SKM-1 treated with dmso at 0.1 percent for 144 hours (cell line): ENCODE data around the gene TMEM260.

Experiments used
- DNase-seq: peaks from one replicate; lab custom pipeline; 2025; ENCODE audit not compliant: unreplicated experiment; lab: John Stamatoyannopoulos, UW

Gene TMEM260

GRCh38 chr14:56579345-56580220 lies at the start of gene TMEM260:
Gene TMEM260, plus strand, starts transcription at chr14:56579798. Its CDS starts 117 bp downstream, at chr14:56579915.
- DNase-seq, result peak; percentile 42

GRCh38 chr14:56532546-56532945 lies 47.1 kb upstream of the TMEM260 start:
- DNase-seq, result no peak

DNA sequence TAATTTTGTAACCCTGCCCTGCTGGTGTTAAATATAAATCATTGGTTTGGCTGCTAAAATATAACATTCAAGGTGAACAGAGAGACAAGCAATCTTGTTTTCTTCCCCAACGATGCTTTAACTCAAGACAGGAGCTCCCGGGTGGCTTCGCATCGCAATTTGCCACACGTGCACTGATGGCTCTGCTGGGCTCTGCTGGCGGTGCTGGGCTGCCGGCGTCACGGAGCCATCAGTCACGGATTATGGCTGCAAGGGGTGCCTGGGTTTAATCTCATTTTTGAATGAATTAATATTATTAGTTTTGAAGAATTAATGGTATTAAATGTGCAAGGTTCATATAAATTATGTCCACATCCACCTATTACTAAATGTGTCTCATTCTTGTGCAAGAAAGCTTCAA lies 44.9 kb upstream of the TMEM260 start:
- no peak for DNase-seq

- no peak for DNase-seq
Measured at GRCh38 chr14:56539862-56540261, 39.7 kb upstream of the TMEM260 start.

DNA sequence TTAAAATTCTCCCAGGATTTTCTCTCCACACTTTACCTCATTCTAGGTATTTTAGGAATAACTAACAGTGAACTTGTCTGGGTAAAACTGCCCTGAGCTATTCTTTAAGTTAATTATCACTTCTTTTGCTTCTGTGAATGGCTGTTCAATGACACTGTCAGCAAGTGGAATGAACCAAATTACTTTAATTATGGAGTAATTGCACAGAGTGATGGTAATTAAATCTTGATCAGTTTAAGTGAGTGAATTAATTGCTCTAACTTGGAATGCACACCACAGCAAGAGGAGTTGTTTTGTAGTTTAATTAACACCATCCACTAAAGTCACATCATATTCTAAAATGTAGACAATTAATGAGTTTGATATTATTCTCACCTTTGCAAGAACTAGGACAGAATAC lies 36.2 kb upstream of the TMEM260 start:
- DNase-seq, result no peak

- no peak for DNase-seq
Measured at GRCh38 chr14:56549721-56550120, 29.9 kb upstream of the TMEM260 start.

GRCh38 chr14:56552615-56553014 lies 27.0 kb upstream of the TMEM260 start:
- DNase-seq, result no peak

DNA sequence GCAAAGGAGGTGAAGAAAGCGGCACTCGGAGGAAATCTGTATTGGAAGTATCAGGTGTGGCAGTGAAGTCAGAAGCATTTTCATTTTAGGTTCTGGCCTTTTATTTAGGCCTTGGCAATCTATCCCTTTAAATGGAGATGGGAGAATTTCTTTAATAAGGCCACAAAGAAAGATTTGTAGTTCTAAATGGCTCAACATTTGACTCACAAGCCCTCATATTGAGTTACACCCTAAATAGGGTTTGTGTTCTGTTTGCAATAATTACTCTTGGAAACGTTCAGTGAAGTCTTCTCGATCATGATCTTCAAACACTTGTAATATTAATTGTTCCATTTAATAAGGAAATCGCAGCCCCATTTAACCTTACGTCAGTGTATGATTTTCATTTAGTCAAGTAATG lies 25.3 kb upstream of the TMEM260 start:
- DNase-seq, result no peak

DNA sequence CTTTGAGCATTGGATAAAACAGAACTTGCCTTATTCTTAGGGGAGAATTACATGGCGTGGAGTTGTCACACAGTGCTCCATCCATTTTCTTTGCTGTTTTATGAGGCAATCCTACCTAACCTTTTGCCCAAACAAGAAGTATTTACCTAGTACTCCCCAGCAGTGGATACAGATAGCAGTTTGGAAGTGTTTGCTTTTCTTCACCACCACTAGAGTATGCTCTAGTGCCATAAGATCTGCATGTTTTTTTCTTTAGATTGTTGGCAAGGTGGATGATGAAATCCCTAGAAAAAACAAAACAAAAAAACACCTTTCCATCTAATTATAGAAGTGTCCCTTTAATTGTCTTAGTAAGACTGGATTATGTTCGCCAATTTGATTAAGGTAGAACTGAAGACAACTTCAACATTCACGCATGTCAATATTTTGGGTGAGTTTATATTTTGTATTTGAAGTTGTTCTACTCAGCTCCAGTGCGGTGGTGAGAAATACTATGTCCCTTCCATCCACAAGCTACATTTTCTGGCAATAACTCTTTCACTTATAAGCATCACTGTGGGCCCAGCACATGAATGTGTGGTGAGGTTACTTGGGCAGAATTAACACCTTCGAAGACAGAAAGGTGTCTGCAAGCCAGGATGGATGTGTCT lies 23.6 kb upstream of the TMEM260 start:
- peak; percentile 1 for DNase-seq

DNA sequence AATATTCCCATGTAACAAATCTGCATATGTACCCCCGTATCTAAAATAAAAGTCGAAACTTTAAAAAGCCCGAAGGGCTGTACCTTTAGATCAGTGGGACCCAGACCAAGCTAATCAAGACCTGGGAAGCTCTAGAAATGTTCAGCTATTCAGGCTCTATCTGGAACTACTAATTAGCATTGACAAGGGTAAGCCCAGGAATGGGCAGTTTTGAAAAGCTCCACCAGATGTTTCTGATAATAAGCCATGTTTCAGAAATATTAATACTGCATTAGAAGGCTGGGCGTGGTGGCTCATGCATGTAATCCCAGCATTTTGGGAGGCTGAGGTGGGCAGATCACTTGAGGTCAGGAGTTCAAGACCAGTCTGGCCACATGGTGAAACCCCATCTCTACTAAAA lies 20.4 kb upstream of the TMEM260 start:
- no peak for DNase-seq

- DNase-seq, result no peak
Measured at GRCh38 chr14:56561606-56562005, 18.0 kb upstream of the TMEM260 start.

- no peak for DNase-seq
Measured at GRCh38 chr14:56562883-56563282, 16.7 kb upstream of the TMEM260 start.

DNA sequence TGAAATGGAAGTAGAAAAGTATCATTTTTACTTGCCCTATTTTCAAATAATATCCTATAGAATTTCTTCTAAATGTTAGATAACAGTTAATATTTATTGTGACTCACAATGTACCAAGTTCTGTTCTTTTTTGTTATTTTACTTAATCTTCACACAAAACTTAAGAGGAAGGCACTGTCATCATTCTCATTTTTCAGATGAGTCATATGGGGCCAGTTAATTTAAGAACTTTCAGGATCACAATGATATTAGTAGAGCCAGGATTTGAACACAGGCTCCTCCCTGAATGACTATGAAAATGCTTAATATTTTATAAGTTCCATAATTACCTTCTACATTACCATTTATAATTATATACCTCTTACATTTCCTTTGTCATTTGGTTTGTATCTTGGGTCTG lies 10.4 kb upstream of the TMEM260 start:
- DNase-seq, result no peak

- no peak for DNase-seq
Measured at GRCh38 chr14:56570295-56570694, 9.3 kb upstream of the TMEM260 start.

DNA sequence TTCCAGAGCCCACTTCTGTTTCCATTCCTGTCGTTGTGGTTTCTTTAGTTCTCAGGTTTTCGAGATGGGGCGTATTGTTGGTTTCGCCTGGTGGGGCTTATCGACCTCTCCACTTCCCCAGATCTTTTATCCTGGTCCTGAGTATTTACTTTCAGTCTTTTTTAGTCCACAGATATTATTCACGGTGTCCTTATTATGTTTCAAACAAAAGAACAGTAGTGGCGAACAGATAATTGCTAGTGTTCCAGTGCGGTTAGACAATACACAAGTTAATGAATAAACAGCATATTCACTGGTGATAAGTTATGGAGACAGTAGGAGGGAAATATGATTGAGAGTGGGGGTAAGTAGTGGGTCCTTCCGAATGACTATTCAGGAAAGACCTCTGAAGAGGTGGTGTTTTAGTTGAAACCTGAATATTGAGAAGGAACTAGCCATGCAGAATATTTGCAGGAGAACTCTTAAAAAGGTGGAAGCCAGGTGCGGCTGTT lies 668 bp downstream of the TMEM260 start:
- DNase-seq, result no peak

DNA sequence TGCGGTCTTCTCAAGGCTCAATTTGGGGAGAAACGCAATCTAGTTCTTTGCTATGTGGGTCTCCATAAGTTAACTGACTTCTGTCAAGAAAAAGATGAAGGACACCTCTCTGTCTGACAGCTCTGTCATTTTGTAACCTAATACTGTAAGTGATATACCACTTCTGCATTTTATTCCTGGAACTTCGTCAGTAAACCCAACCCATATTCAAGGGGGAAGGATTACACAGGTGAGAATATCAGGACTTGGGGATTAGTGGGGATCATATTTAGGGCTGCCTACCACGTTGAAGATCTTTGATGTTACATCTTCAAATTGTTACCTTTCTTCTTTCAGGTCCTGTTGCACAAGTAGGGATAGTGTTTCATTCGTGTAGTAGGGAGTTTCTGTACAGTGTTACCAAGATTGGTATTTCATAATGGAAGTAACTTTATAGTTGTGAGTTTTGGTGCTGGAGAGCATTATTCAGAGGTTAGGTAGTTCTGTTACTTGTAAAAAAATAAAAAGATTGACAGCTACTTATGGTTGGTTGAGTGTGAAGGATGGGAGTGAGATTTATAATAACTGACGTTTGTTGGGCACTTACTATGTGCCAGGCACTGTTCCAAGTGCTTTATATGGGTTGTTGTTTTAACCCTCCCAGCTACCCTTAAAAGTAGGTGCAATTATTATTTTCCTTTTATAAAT lies 1.6 kb downstream of the TMEM260 start:
- DNase-seq, result no peak

- DNase-seq, result no peak
Measured at GRCh38 chr14:56585461-56586084, 6.0 kb downstream of the TMEM260 start.

DNA sequence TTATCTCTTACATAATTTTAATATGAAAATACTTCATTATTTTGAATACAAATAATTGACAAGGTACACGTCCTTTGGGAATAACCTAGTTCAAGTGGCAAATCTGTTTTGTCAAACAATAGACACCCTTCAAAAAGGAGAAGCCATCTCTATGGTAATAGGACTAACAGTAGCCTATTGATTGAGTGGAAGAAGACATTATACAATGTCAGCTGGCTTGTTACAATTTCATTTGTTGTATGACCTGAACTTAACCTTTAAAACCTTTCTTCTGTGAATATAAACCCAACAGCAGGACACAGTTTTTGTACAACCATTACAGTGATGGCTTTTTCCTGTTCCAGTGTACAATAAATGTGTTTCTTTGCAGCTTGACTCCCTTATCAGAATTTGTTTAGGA lies 8.1 kb downstream of the TMEM260 start:
- no peak for DNase-seq

- DNase-seq, result no peak
Measured at GRCh38 chr14:56590535-56590960, 10.9 kb downstream of the TMEM260 start.

GRCh38 chr14:56592746-56593544 lies 13.3 kb downstream of the TMEM260 start:
- no peak for DNase-seq
